MM.1S (cell line): ENCODE measurements around the gene WDR70.

ENCODE experiments used
- EZH2 ChIP-seq: fragments of 300-600 bp; sonication (generic); optimal IDR thresholded peaks from 2 replicates; pipeline ENCODE3; 2017; ENCODE audit warnings: low read depth, mild to moderate bottlenecking, antibody characterized with exemption, low read length, mixed read lengths
- EZH2phosphoT487 ChIP-seq: fragments of 300-600 bp; sonication (generic); IDR thresholded peaks from 2 replicates; pipeline ENCODE4 v1.6.1; 2018; ENCODE audit warnings: antibody characterized with exemption, low read length
- TF ChIP-seq, protein P1 (sequence below): fragments of 300-600 bp; sonication (generic); IDR thresholded peaks from 2 replicates; pipeline ENCODE4 v1.5.1; 2016; ENCODE audit warnings: antibody characterized with exemption, low read length, mixed read lengths

DNA sequence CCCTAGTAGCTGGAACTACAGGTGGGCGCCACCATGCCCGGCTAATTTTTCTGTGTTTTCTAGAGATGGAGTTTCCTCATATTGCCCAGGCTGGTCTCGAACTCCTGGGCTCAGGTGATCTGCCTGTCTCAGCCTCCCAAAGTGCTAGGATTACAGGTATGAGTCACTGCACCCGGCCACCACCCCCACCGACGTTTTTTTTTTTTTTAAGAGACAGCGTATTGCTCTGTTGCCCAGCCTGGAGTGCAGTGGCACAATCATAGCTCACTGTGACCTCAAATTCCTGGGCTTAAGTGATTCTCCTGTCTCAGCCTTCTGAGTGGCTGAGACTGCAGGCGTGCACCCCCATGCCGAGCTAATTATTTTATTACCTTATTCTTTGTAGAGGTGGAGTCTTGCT lies 38.2 kb downstream of the WDR70 start:
- TF ChIP-seq, protein P1, sequence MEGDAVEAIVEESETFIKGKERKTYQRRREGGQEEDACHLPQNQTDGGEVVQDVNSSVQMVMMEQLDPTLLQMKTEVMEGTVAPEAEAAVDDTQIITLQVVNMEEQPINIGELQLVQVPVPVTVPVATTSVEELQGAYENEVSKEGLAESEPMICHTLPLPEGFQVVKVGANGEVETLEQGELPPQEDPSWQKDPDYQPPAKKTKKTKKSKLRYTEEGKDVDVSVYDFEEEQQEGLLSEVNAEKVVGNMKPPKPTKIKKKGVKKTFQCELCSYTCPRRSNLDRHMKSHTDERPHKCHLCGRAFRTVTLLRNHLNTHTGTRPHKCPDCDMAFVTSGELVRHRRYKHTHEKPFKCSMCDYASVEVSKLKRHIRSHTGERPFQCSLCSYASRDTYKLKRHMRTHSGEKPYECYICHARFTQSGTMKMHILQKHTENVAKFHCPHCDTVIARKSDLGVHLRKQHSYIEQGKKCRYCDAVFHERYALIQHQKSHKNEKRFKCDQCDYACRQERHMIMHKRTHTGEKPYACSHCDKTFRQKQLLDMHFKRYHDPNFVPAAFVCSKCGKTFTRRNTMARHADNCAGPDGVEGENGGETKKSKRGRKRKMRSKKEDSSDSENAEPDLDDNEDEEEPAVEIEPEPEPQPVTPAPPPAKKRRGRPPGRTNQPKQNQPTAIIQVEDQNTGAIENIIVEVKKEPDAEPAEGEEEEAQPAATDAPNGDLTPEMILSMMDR, result no peak
- TF ChIP-seq EZH2phosphoT487 (no peak), EZH2 (no peak)
